ENCODE data around the gene MYO9B. TPM values are rescaled to one million over a fixed set of nuclear protein-coding genes. Genes with fewer than 3 reads are reported as not detected.

Gene MYO9B
- total and polyA plus RNA-seq, 4 donors = 44.3 to 121 (median 97.2) TPM

GRCh38 chr19:17060802-17061201, 14.8 kb upstream of the MYO9B start:
- H3K36me3 ChIP-seq (ENCODE audit: control insufficient read depth in 4 of 4, insufficient read depth in 4 of 4, low read length in 4 of 4) = peaks cover 12 to 31% (median 22%) of the 10 kb centered on the region in 4 donors
- no peaks in the 10 kb centered on the region for H3K27me3 ChIP-seq (ENCODE audit: control insufficient read depth in 3 of 3, insufficient read depth in 3 of 3, low read length in 2 of 3)
- no peak for DNase-seq
- no peak for TF ChIP-seq CTCF (IDR thresholded peaks at IDR 0.05; ENCODE audit: control extremely low read depth, extremely low read depth)
- WGBS, 2 donors = 56 to 78% methylated on average over 3 of the region's 3 CpGs
- no peak overlapping the region for H3K4me3 ChIP-seq
- no peak overlapping the region for H3K9ac ChIP-seq (ENCODE audit: insufficient read depth in 1 of 2, low read length in 2 of 2)
- no peaks in the 10 kb centered on the region for H3K4me1 ChIP-seq (ENCODE audit: control insufficient read depth in 5 of 5, insufficient read depth in 5 of 5, low read length in 5 of 5)
- H3K27ac ChIP-seq (ENCODE audit: low read depth in 1 of 2, low read length in 1 of 2) = no peak overlapping the region
- peaks cover 0 to 12% (median 7%) of the 10 kb centered on the region in 4 donors for H3K9me3 ChIP-seq (ENCODE audit: control insufficient read depth in 4 of 4, insufficient read depth in 3 of 4, low read length in 3 of 4)
- ATAC-seq (ENCODE audit: insufficient read depth, low FRiP score) = no peak

GRCh38 chr19:17061205-17061604, 14.4 kb upstream of the MYO9B start:
- Histone ChIP-seq H3K27ac (ENCODE audit: low read depth in 1 of 2, low read length in 1 of 2) (no peak overlapping the region), H3K36me3 (ENCODE audit: control insufficient read depth in 4 of 4, insufficient read depth in 4 of 4, low read length in 4 of 4) (peaks cover 12 to 31% (median 22%) of the 10 kb centered on the region in 4 donors), H3K4me3 (no peak overlapping the region), H3K27me3 (ENCODE audit: control insufficient read depth in 3 of 3, insufficient read depth in 3 of 3, low read length in 2 of 3) (no peaks in the 10 kb centered on the region), H3K9me3 (ENCODE audit: control insufficient read depth in 4 of 4, insufficient read depth in 3 of 4, low read length in 3 of 4) (peaks cover 0 to 12% (median 7%) of the 10 kb centered on the region in 4 donors), H3K4me1 (ENCODE audit: control insufficient read depth in 5 of 5, insufficient read depth in 5 of 5, low read length in 5 of 5) (no peaks in the 10 kb centered on the region), H3K9ac (ENCODE audit: insufficient read depth in 1 of 2, low read length in 2 of 2) (no peak overlapping the region)
- TF ChIP-seq CTCF (IDR thresholded peaks at IDR 0.05; ENCODE audit: control extremely low read depth, extremely low read depth) = no peak
- no peak for ATAC-seq (ENCODE audit: insufficient read depth, low FRiP score)
- WGBS, 2 donors = 99 to 100% methylated on average over 3 of the region's 3 CpGs
- no peak for DNase-seq

GRCh38 chr19:17061691-17062090, 13.9 kb upstream of the MYO9B start:
- no peak for ATAC-seq (ENCODE audit: insufficient read depth, low FRiP score)
- Histone ChIP-seq H3K9ac (ENCODE audit: insufficient read depth in 1 of 2, low read length in 2 of 2) (no peak overlapping the region), H3K4me3 (no peak overlapping the region), H3K36me3 (ENCODE audit: control insufficient read depth in 4 of 4, insufficient read depth in 4 of 4, low read length in 4 of 4) (peaks cover 12 to 31% (median 22%) of the 10 kb centered on the region in 4 donors), H3K27me3 (ENCODE audit: control insufficient read depth in 3 of 3, insufficient read depth in 3 of 3, low read length in 2 of 3) (no peaks in the 10 kb centered on the region), H3K27ac (ENCODE audit: low read depth in 1 of 2, low read length in 1 of 2) (no peak overlapping the region), H3K9me3 (ENCODE audit: control insufficient read depth in 4 of 4, insufficient read depth in 3 of 4, low read length in 3 of 4) (peaks cover 0 to 12% (median 7%) of the 10 kb centered on the region in 4 donors), H3K4me1 (ENCODE audit: control insufficient read depth in 5 of 5, insufficient read depth in 5 of 5, low read length in 5 of 5) (no peaks in the 10 kb centered on the region)
- no peak for DNase-seq
- 91 to 93% methylated on average over 7 of the region's 7 CpGs for WGBS, 2 donors
- TF ChIP-seq CTCF (IDR thresholded peaks at IDR 0.05; ENCODE audit: control extremely low read depth, extremely low read depth) = no peak

- 82 to 95% methylated on average over 2 of the region's 2 CpGs for WGBS, 2 donors
- TF ChIP-seq CTCF (IDR thresholded peaks at IDR 0.05; ENCODE audit: control extremely low read depth, extremely low read depth) = no peak
- Histone ChIP-seq H3K36me3 (ENCODE audit: control insufficient read depth in 4 of 4, insufficient read depth in 4 of 4, low read length in 4 of 4) (peaks cover 7 to 22% (median 14%) of the 10 kb centered on the region in 4 donors), H3K27me3 (ENCODE audit: control insufficient read depth in 3 of 3, insufficient read depth in 3 of 3, low read length in 2 of 3) (no peaks in the 10 kb centered on the region), H3K9ac (ENCODE audit: insufficient read depth in 1 of 2, low read length in 2 of 2) (no peak overlapping the region), H3K9me3 (ENCODE audit: control insufficient read depth in 4 of 4, insufficient read depth in 3 of 4, low read length in 3 of 4) (peaks cover 0 to 4% (median 1%) of the 10 kb centered on the region in 4 donors), H3K4me1 (ENCODE audit: control insufficient read depth in 5 of 5, insufficient read depth in 5 of 5, low read length in 5 of 5) (peaks cover 0 to 3% (median 0%) of the 10 kb centered on the region in 5 donors), H3K27ac (ENCODE audit: low read depth in 1 of 2, low read length in 1 of 2) (no peak overlapping the region), H3K4me3 (no peak overlapping the region)
- ATAC-seq (ENCODE audit: insufficient read depth, low FRiP score) (no peak), DNase-seq (no peak)
Observed at GRCh38 chr19:17063428-17063827, 12.1 kb upstream of the MYO9B start.
